ENCODE measurements around the gene ZNRD2. TPM values are rescaled to one million over a fixed set of nuclear protein-coding genes. Genes with fewer than 3 reads are reported as not detected.

ZNRD2 gene
- total and polyA plus RNA-seq, 4 experiments from 2014 or later = 24.6 to 74.9 (median 48.8) TPM

GRCh38 chr11:65542738-65543390 lies 27.4 kb upstream of the ZNRD2 start:
- Mint-ChIP-seq H3K36me3 (peaks cover 0 to 14% of the 10 kb centered on the region in 2 donors), H3K27me3 (no peaks in the 10 kb centered on the region), H3K4me3 (peak overlapping the region in 1 of 8 donors; percentile 3), H3K9me3 (no peaks in the 10 kb centered on the region), H3K27ac (peak overlapping the region; percentile 0 to 96 (median 25)), H3K4me1 (peaks cover 23 to 55% (median 32%) of the 10 kb centered on the region in 4 donors)
- H3K27ac ChIP-seq (ENCODE audit: low read depth, low read length) = no peak overlapping the region
- H3K36me3 ChIP-seq (ENCODE audit: insufficient read depth, low read length) = peaks cover 6% of the 10 kb centered on the region
- DNase-seq = no peak
- H3K4me1 ChIP-seq (ENCODE audit: insufficient read depth, low read length) = peaks cover 41% of the 10 kb centered on the region
- no peaks in the 10 kb centered on the region for H3K9me3 ChIP-seq (ENCODE audit: control insufficient read depth in 1 of 2, low read length in 2 of 2)
- CTCF ChIA-PET (ENCODE audit: partially characterized antibody) = interaction anchor here (1.5 to 7.9 kb wide), 8 partner anchors 8 to 70 kb away, joined by 3 to 124 read pairs (median 40); partner anchors contain the start of genes EHBP1L1, FAM89B and ZNRD2
- POLR2A ChIA-PET (ENCODE audit: partially characterized antibody) = interaction anchor here (1.0 to 10.5 kb wide), 10 partner anchors 10 to 51 kb away, joined by 3 to 181 read pairs (median 53); partner anchors contain the start of genes EHBP1L1, FAM89B, KCNK7 and MALAT1
- intact Hi-C loops (cut with micrococcal nuclease) = no loop called here
- no peaks in the 10 kb centered on the region for H3K27me3 ChIP-seq (ENCODE audit: insufficient read depth, low read length)
- H3K4me3 ChIP-seq (ENCODE audit: low read length in 2 of 2) = no peak overlapping the region

- Mint-ChIP-seq H3K27ac (peak overlapping the region; percentile 81 to 97 (median 94)), H3K4me3 (peak overlapping the region; percentile 8 to 92 (median 58)), H3K27me3 (no peaks in the 10 kb centered on the region), H3K4me1 (peaks cover 32 to 65% (median 46%) of the 10 kb centered on the region in 4 donors), H3K9me3 (no peaks in the 10 kb centered on the region), H3K36me3 (peaks cover 4 to 17% of the 10 kb centered on the region in 2 donors)
- Histone ChIP-seq H3K4me3 (ENCODE audit: low read length in 2 of 2) (peak overlapping the region in 1 of 2 donors; percentile 41), H3K27ac (ENCODE audit: low read depth, low read length) (peak overlapping the region; percentile 59), H3K36me3 (ENCODE audit: insufficient read depth, low read length) (no peaks in the 10 kb centered on the region), H3K27me3 (ENCODE audit: insufficient read depth, low read length) (no peaks in the 10 kb centered on the region), H3K4me1 (ENCODE audit: insufficient read depth, low read length) (peaks cover 49% of the 10 kb centered on the region), H3K9me3 (ENCODE audit: control insufficient read depth in 1 of 2, low read length in 2 of 2) (no peaks in the 10 kb centered on the region)
- DNase-seq = no peak
- CTCF ChIA-PET (ENCODE audit: partially characterized antibody) = interaction anchor here (0.9 to 7.9 kb wide), 6 partner anchors 13 to 42 kb away, joined by 3 to 124 read pairs (median 4); partner anchors contain the start of genes EHBP1L1 and FAM89B
- intact Hi-C loops (cut with micrococcal nuclease) = no loop called here
- POLR2A ChIA-PET (ENCODE audit: partially characterized antibody) = interaction anchor here (0.8 to 10.5 kb wide), 16 partner anchors 9 to 123 kb away, joined by 3 to 181 read pairs (median 6); partner anchors contain the start of genes EHBP1L1, FAM89B, LTBP3 and MAP3K11
Observed at GRCh38 chr11:65545853-65546216, 24.4 kb upstream of the ZNRD2 start.

- Histone ChIP-seq H3K27me3 (ENCODE audit: insufficient read depth, low read length) (no peaks in the 10 kb centered on the region), H3K4me1 (ENCODE audit: insufficient read depth, low read length) (peaks cover 46% of the 10 kb centered on the region), H3K36me3 (ENCODE audit: insufficient read depth, low read length) (peaks cover 3% of the 10 kb centered on the region), H3K4me3 (ENCODE audit: low read length in 2 of 2) (peak overlapping the region in 1 of 2 donors; percentile 41), H3K9me3 (ENCODE audit: control insufficient read depth in 1 of 2, low read length in 2 of 2) (no peaks in the 10 kb centered on the region), H3K27ac (ENCODE audit: low read depth, low read length) (peak overlapping the region; percentile 59)
- H3K4me3 Mint-ChIP-seq = peak overlapping the region; percentile 79 to 92 (median 80)
- POLR2A ChIA-PET (ENCODE audit: partially characterized antibody) = interaction anchor here (0.7 to 10.5 kb wide), 27 partner anchors 9 to 313 kb away, joined by 3 to 181 read pairs (median 4); partner anchors contain the start of genes EHBP1L1, FAM89B, LTBP3 and MALAT1
- intact Hi-C loops (cut with micrococcal nuclease) = no loop called here
- H3K36me3 Mint-ChIP-seq = peaks cover 5 to 18% of the 10 kb centered on the region in 2 donors
- CTCF ChIA-PET (ENCODE audit: partially characterized antibody) = interaction anchor here (0.9 to 7.9 kb wide), 6 partner anchors 13 to 41 kb away, joined by 3 to 124 read pairs (median 4); partner anchors contain the start of genes EHBP1L1 and FAM89B
- H3K9me3 Mint-ChIP-seq = no peaks in the 10 kb centered on the region
- no peaks in the 10 kb centered on the region for H3K27me3 Mint-ChIP-seq
- H3K27ac Mint-ChIP-seq = peak overlapping the region; percentile 81 to 97 (median 94)
- peaks cover 31 to 65% (median 43%) of the 10 kb centered on the region in 4 donors for H3K4me1 Mint-ChIP-seq
- peak; percentile 96 to 99 (median 97) for DNase-seq
Observed at GRCh38 chr11:65546217-65546958, 23.9 kb upstream of the ZNRD2 start.

- CTCF ChIA-PET (ENCODE audit: partially characterized antibody) = interaction anchor here (1.0 to 7.9 kb wide), 6 partner anchors 6 to 46 kb away, joined by 3 to 124 read pairs (median 16); partner anchors contain the start of gene FAM89B
- H3K36me3 Mint-ChIP-seq = peaks cover 16 to 25% of the 10 kb centered on the region in 2 donors
Observed at GRCh38 chr11:65547446-65548125, 22.7 kb upstream of the ZNRD2 start.

GRCh38 chr11:65548395-65548794 lies 21.9 kb upstream of the ZNRD2 start:
- Mint-ChIP-seq H3K9me3 (no peaks in the 10 kb centered on the region), H3K4me1 (peaks cover 37 to 77% (median 55%) of the 10 kb centered on the region in 4 donors), H3K27ac (peak overlapping the region; percentile 72 to 93 (median 84)), H3K4me3 (peak overlapping the region in 7 of 8 donors; percentile 25 to 92 (median 61)), H3K36me3 (peaks cover 16 to 22% of the 10 kb centered on the region in 2 donors), H3K27me3 (no peaks in the 10 kb centered on the region)
- CTCF ChIA-PET (ENCODE audit: partially characterized antibody) = interaction anchor here (0.6 to 6.6 kb wide), 5 partner anchors 7 to 45 kb away, joined by 3 to 71 read pairs (median 6); partner anchors contain the start of gene FAM89B
- no peak overlapping the region for H3K4me3 ChIP-seq (ENCODE audit: low read length in 2 of 2)
- H3K36me3 ChIP-seq (ENCODE audit: insufficient read depth, low read length) = peaks cover 7% of the 10 kb centered on the region
- intact Hi-C loops (cut with micrococcal nuclease) = no loop called here
- POLR2A ChIA-PET (ENCODE audit: partially characterized antibody) = interaction anchor here (0.7 to 10.5 kb wide), 9 partner anchors 8 to 49 kb away, joined by 3 to 181 read pairs (median 6); partner anchors contain the start of genes FAM89B, SCYL1 and ZNRD2
- no peaks in the 10 kb centered on the region for H3K9me3 ChIP-seq (ENCODE audit: control insufficient read depth in 1 of 2, low read length in 2 of 2)
- no peaks in the 10 kb centered on the region for H3K27me3 ChIP-seq (ENCODE audit: insufficient read depth, low read length)
- peak in 1 of 5 donors; percentile 8 for DNase-seq
- H3K4me1 ChIP-seq (ENCODE audit: insufficient read depth, low read length) = peaks cover 60% of the 10 kb centered on the region
- peak overlapping the region; percentile 2 for H3K27ac ChIP-seq (ENCODE audit: low read depth, low read length)

More at GRCh38 chr11:65547446-65548125, 22.7 kb upstream of the ZNRD2 start:
- POLR2A ChIA-PET (ENCODE audit: partially characterized antibody) = interaction anchor here (0.9 to 10.5 kb wide), 16 partner anchors 9 to 312 kb away, joined by 3 to 181 read pairs (median 8); partner anchors contain the start of genes FAM89B, LTBP3, MAP3K11 and PCNX3
- intact Hi-C loops (cut with micrococcal nuclease) = no loop called here
- Histone ChIP-seq H3K27ac (ENCODE audit: low read depth, low read length) (peak overlapping the region; percentile 59), H3K4me1 (ENCODE audit: insufficient read depth, low read length) (peaks cover 54% of the 10 kb centered on the region), H3K4me3 (ENCODE audit: low read length in 2 of 2) (peak overlapping the region in 1 of 2 donors; percentile 41), H3K27me3 (ENCODE audit: insufficient read depth, low read length) (no peaks in the 10 kb centered on the region), H3K36me3 (ENCODE audit: insufficient read depth, low read length) (peaks cover 7% of the 10 kb centered on the region), H3K9me3 (ENCODE audit: control insufficient read depth in 1 of 2, low read length in 2 of 2) (no peaks in the 10 kb centered on the region)
- H3K4me1 Mint-ChIP-seq = peaks cover 37 to 69% (median 49%) of the 10 kb centered on the region in 4 donors
- no peaks in the 10 kb centered on the region for H3K9me3 Mint-ChIP-seq
- H3K27ac Mint-ChIP-seq = peak overlapping the region; percentile 81 to 97 (median 92)
- peak overlapping the region; percentile 54 to 92 (median 80) for H3K4me3 Mint-ChIP-seq
- no peaks in the 10 kb centered on the region for H3K27me3 Mint-ChIP-seq
- peak in 3 of 5 donors; percentile 34 to 58 (median 55) for DNase-seq

- Mint-ChIP-seq H3K36me3 (peaks cover 16 to 20% of the 10 kb centered on the region in 2 donors), H3K9me3 (no peaks in the 10 kb centered on the region), H3K27me3 (no peaks in the 10 kb centered on the region), H3K27ac (peak overlapping the region; percentile 10 to 93 (median 86)), H3K4me3 (peak overlapping the region in 1 of 8 donors; percentile 41), H3K4me1 (peaks cover 37 to 77% (median 55%) of the 10 kb centered on the region in 4 donors)
- Histone ChIP-seq H3K9me3 (ENCODE audit: control insufficient read depth in 1 of 2, low read length in 2 of 2) (no peaks in the 10 kb centered on the region), H3K36me3 (ENCODE audit: insufficient read depth, low read length) (peaks cover 7% of the 10 kb centered on the region), H3K27me3 (ENCODE audit: insufficient read depth, low read length) (no peaks in the 10 kb centered on the region), H3K27ac (ENCODE audit: low read depth, low read length) (no peak overlapping the region), H3K4me3 (ENCODE audit: low read length in 2 of 2) (no peak overlapping the region), H3K4me1 (ENCODE audit: insufficient read depth, low read length) (peaks cover 67% of the 10 kb centered on the region)
- ChIA-PET CTCF (ENCODE audit: partially characterized antibody) (interaction anchor here (1.4 to 6.6 kb wide), 3 partner anchors 8 to 45 kb away, joined by 6 to 71 read pairs (median 7); partner anchors contain the start of gene FAM89B), POLR2A (ENCODE audit: partially characterized antibody) (interaction anchor here (1.2 to 10.5 kb wide), 8 partner anchors 8 to 47 kb away, joined by 3 to 181 read pairs (median 6); partner anchors contain the start of genes FAM89B, SCYL1 and ZNRD2)
- intact Hi-C loops (cut with micrococcal nuclease) = no loop called here
- no peak for DNase-seq
Observed at GRCh38 chr11:65549096-65549495, 21.2 kb upstream of the ZNRD2 start.
